Putamen (tissue), 1 donor: Measurements from ENCODE around the gene CSPG4.
"Not testable (repeated sequence)": the region's sequence is repeated elsewhere in the genome, so short reads cannot be mapped to it uniquely, and the experiment has no call there.

Experiments
- DNase-seq: peaks from one replicate; pipeline ENCODE4 v3.0.0-alpha.2; 2016; ENCODE audit warnings: low spot score

Gene CSPG4

DNA sequence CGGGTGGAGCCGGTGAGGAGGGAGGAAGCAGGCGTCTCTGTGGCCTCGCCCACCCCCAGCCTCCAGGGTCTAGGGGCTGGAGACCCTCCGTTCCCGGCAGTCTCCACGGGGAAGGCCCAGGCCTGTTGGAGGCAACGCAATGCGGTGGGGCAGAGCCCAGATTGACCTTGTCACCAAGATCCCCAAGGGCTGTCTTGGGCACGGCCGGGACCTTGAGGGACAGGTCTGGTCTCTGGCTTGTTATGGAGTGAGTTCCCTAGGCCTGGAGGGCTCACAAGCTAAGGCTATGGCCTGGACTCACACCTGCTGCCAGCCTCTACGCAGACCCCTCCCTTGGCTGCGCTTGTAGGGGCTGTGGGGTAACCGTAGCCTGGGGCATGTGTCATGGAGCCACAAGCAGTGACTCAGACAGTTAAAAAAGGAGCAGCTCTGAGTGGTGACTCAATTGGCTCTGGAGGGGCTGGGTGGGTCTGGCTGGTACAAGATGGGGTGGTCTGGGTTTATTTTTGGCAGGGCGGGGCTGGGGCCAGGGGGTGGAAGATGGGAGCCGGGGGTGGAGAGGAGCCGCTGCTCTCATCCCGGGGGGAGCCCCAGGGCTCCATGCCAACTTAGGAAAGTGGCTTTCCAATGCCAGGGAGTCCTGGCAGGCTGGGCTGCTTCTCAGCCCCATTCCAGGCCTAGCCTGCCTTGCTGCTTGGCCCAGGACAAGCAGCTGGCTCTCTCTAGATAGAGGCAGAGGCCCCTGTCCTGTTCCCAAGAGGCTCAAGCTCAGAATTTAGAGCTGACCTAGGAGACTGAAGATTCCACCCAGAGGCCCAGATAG, 9.0 kb downstream of the CSPG4 start:
- not testable (repeated sequence) for DNase-seq

DNA sequence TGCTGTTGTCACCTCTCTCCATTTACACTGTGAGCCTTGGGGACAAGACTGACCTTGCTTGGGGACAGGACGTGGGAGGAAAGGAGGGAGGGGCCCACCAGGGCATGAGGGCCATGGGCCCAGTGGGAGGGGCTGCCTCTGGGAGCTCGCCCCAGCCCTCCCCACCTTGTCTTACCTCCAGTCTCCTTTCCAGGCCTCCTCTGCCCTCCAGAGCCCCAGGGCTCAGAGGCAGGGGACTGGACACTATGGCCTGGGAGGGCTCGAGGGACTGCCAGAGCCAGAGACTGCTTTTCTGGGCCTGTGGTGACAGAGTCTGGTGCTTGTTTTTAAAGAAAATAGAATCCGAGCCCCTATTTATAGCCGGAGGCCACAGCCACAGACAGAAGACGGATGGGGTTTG, 10.2 kb downstream of the CSPG4 start:
- no peak for DNase-seq

DNA sequence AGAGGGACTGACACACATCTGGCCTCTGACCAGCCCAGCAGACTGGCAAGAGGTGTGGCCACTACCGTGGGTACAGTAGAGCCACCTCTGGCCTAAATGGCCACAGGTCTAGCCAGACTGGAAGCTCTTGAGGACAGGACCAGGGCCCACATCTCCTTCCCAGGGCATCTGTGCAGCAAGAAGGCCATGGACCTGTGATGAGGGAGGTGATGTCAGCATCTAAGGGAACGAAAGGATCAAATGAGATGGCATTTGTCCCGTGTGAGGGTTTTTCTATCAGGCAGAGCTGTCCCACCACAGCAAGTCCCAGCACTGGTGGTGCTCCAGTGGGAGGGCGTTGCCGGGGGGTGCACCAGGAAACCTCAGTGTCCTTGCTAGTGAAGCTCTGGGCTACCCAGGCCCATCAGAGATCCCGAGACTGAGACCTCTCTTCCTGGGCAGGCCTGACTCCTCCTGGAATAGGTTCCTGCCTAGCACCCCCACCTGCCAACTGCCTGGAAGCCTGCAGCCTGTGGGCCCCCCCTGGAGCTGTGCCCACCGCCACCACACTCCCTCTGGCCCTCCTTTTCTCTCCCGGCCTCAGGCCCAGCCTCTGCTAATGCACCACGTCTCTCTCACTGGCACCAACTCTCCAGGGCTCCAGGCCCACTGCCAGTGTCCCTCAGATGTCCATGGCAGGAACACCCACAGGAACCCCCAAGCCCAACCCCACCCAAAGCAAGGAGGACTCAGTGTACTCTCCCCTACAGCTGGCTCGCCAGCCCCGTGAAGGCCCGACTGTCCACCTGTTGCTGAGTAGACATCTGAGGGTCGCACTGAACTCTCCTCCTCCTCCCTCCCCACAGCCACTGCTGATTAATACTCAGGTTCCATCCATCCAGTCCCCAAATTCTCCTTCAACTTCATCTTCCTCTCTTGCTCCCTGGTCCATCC, 11.3 kb downstream of the CSPG4 start:
- DNase-seq = not testable (repeated sequence)

DNA sequence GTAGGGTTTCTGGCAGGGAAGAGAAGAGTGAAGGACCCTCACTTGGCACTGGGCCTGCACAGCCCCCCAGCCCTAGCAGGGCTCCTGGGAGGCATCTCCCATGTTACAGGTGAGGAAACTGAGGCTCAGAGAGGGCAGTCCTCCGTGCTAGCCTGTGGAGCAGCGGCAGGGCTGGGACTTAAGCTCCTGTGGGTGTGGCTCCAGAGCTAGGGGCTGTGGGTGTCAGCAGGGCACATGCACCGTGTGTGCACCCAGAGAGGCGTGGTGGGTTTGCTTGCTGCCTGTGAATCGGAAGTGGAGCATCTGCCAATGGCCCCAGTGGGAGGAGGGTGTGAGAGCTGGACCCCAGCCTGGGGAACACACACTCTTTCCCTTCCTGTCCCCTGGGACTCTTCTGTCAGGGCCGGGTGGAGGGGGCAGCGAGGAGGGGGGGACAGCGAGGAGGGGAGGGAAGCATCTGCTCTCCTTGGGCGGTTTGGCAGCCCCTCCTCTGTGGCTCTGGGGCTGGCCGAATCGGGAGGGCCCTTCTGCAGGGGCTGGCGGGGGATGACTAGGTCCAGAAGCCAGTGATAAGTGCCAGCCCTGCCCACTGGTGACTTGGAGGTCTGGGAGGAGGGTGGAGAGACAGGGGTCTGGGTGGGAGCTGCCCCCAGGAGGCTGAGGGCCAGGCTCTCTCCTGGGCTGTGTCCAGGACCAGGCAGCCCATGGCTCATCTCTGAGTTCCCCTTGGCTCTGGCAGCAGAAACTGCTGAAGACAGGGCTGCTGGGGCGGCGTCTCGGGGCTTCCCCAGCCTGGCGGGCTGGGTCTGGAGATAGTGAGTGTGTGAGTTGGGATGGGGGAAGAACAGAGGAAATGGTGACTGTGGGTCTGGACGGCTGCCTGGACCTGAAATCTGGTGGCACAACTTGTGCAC, 12.4 kb downstream of the CSPG4 start:
- not testable (repeated sequence) for DNase-seq

DNA sequence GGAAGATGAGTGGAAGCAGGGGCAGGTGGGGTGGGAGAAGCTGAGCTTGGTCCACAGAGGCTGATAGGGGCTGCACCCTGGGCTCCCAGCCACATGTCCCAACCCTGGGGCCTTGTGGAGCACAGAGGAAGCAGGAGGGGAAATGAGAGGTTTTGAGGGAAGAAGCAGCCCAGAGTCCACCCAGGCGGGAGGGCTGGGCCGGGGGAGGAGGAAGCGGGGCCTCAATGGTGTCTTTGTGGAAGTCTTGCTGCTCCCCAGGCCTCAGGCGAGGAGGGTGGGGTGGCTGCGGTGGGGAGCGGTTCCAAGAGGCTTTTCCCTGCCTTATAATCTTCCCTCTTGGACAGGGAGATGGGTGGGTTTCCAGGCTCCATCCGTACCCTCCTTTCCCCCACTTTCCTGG, 13.1 kb downstream of the CSPG4 start:
- not testable (repeated sequence) for DNase-seq

DNA sequence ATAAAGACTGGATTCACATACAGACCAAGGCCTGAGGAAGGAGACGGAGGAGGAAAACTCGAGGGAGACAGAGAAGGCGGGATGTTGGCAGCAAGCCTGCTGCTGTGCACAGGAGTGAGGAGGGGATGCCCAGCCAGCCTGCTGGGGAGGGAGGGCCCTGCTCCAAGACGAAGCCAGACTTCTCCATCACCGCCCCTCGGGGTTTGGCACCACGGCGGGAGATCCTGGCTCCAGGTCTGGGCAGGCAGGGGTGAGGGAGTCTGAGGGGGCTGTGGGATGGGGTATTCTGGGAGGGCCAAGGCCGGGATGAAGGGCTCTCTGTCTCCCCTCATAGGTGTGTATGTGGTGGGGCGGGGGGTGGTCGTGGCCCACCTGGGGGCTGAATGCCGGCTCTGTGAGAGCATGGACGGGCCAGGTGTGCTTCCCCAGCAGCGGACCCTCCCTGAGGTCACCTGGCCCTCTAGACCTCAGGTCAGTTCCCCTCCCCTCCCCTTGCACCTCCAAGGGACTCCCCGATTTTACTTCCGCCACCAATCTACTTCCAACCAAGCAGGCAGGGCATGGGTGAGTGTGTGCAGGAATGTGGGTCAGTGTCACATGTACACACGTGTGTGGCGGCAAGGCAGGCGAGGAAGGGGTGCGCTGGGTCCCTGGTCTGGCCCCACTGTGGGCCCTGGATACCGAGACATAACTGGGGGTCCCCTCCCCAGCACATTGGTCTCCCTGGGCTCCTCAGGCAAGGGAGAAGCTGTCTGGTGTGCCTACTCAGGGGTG, 14.5 kb downstream of the CSPG4 start:
- DNase-seq = not testable (repeated sequence)

DNA sequence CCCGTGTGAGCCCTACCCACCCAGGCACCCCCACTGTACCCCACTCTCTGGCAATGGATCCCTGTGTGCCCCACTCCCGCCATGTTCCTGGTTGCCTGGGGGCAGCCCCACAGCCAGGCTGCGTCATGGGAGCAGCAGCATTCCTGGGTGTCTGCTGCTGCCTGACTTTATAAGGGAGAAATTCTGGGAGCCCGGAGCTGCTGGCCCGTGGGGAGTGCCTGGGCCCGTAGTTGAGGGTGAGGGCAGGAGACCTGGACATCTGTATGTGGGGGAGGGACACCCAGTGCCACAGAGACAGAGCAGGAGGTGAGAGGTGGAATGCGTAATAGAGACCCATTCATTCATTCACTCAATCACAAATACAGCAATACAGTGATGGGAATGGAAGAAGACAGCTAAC, 15.1 kb downstream of the CSPG4 start:
- no peak for DNase-seq

DNA sequence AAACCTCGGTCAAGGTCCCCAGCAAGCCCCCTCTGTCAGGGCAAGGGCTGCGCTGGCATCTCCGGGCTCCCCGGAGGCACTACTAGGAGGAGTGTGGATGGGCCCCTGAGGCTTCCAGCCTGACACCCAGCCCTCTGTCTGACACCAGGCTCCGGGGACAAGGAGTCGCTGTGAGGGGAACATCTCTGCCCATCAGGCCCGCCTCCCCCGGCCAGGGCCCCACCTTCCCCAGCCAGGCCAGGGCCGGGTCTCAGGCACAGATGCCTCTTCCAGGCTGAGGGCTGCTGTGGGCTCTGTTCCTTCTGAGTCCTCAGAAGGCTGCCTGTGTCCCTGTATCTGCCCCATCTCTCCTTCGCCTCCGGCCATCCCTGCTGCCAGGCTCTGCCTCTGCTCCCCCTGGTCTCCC, 15.8 kb downstream of the CSPG4 start:
- DNase-seq = no peak

DNA sequence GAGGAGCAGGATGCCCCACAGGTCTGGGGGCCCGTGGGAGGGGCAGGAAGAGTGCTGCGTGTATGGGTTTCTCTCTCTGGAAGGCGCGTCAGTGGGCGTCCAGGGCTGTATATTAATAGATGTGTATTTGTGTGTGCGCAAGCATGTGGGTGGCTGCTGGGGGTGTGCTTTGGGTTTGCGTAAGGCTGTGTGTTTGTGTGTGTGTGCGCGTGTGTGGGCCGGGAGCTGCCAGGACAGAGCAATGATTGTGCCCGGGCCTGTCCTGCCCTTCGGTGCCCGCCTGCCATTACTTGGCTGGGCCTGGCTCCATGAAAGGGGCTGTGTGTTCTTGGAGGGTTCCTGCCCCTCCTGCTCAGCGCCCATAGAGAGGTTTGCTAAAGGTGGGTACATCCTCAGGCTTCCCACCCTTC, 16.3 kb downstream of the CSPG4 start:
- no peak for DNase-seq

DNA sequence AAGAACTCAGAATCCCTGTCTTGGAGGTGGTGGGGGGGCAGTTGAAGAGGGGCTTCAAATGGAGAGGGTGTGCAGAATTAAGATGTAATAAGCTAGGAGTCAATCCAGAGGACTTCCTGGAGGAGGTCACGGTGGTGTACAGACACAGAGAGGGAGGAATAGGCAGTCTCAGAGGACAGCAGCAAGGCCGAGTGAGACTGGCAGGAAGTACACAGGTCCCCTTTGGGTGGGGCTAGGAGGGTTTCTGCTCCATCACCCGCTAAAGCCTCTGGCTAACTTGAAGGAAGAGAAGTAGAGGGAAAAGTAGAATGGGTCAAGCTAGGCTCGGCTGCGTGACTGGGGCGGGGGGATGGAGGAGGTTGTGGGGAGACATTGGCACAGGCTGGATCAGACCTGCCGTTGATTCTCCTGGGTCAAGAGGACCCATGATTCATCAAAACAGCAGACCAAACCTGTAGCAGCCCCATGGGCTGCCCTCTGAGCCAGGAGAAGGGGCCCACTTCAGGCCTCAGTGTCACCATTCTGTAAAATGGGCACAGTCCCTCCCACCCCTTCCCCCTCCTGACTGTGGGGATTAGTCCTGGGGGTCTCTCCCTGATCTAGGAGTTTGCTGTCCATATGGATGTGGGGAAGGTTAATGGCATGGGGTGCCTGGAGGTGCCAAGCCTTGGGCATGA, 16.9 kb downstream of the CSPG4 start:
- no peak for DNase-seq

DNA sequence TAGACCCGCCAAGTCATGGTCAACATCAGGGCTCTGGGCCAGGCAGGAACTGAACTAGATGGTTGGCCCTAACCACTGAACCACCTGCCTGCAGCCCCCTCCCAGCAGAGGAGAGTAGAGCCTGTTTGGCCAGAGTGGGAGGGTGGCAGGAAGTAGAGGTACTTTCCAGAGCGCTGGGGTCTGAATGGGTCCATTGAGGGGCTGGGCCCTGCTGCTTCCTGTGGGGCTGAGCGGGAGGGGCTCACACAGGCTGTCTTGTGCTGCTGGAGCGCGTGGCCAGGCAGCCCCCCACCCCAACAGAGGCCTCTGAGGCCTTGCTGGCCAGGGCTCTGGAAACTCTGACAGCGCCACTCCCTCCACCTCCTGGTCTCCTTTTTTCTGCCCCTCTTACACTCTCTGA, 17.4 kb downstream of the CSPG4 start:
- DNase-seq = no peak

DNA sequence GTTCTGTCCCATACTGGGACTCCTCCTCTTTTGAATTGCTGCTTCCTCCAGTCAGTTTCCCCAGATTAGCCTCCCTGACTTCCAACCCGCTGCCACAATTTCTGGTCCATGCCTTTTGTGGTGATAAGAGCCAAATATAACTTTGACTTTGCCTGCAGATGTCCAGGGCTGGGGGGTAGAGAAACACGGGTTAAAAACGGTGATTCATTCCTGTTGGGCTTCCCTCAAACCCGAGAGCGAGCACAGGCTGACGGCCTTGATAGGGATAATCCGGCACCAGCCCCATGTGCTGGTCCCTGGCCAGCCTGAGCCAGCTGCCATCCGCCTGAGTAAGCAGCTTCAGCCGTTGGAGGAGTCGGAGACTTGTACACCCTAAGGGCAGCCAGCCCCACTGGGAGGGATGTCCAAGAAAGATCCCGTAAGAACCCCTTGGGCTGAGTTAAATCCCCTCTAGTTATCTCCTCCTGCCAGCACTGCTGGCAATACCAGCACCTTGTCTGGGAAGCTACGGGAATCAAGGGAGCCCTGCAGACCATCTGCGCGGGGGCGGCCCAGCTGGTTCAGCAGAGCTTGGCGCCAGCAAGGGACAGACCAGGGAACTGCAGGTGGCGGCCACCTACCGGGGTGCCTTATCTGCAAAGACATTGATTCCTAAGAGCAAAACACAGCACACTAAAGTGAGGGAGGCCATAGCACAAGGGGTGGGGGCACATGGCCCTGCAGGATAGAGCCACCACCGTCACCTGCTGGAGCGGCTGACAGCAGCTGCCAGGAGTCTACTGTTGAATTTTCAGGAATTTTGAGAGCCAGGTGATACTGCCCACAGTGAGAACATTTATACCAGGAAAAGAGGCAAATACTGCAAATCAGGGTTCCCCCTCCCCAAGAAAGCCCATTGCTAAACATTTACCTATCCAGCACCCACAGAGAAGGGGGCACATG, 18.1 kb downstream of the CSPG4 start:
- no peak for DNase-seq

DNA sequence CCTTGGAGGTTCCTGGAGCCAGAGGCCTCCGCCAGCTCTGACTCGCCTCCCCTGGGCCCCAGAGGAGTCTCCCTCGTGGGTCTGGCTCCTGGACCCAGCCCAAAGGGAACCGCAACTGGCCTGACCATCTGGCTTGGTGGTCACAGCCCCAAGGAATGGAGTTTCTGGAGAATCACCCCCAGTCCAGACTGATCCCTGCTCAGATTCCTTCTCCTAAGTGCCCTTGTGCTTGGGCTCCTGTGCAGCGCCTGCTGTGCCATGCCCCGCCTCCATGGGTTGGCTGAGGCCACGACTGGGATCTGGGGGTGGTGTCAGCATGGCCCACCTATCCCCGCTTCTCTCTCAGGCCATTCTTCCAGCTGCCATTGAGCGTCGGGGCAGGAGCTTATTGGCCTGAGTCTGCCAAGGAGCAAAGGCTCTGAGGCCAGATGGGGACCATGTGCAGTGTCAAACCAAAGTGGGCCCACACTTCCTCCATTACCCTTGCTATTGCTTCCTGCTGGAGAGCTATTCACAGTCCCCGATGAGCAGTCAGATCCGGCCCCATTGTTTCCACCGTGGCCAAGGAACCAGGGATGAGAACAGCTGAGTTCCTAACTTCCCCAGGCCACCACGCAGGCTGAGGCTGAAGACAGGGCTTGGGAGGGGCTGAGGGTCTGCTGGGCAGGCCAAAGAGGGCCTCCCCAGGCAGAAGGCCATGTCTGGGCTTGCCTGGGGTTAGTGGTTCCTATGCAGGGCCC, 19.0 kb downstream of the CSPG4 start:
- DNase-seq = no peak

DNA sequence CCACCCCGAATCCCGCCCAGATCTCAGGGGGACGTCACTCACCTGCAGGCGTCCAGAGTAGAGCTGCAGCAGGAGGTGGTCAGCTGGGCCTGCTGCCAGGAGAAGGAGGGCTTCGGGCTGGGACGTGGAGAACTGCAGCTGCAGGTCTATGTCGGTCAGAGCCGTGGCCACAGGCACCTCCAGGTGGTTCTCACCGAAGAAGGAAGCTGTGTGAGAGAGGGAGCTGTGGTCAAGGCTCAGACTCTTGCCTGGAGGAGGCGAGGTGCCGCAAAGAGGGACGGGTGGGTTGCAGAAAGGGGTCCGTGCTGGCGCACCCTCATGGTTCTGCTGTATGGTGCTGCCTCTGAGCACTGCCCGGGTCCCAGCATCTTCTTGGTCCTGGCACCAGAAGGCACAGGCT, 19.6 kb downstream of the CSPG4 start:
- DNase-seq = not testable (repeated sequence)

DNA sequence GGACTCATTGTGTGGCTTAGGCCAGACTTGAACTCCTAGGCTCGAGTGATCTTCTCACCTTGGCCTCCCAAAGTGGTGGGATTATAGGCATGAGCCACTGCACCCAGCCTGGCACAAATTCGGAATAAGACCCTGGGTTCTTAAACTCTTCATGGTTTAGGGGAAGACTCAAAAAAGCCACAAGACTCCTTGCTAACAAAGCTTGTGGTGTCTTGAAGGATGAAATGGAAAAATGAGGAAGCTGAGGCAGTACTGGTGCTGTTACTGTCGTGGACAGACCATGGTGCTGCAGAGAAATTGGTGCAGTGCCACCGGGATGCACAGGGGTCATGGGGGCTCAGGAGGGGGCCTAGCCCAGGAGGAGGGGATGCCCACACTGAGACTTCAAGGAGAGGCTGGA, 20.3 kb downstream of the CSPG4 start:
- not testable (repeated sequence) for DNase-seq

DNA sequence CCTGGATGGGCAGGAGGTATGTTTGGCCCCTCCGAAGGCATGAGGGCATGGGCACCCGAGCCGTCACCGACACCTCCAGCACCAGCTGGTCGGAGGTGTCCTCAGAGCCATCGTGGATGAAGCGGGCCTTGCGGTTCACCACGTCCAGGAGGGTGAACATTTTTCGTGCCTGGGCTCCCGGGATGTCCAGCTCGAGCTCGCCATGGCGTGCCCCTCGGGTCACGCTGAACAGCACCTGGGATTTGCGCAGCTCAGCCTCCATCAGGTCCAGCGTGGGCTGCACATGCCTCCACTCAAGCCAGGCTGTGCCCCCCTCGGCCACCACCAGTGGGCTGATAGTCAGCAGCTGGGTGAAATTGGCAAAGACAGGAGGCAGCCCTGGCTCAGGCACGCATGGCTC, 23.2 kb downstream of the CSPG4 start:
- not testable (repeated sequence) for DNase-seq

DNA sequence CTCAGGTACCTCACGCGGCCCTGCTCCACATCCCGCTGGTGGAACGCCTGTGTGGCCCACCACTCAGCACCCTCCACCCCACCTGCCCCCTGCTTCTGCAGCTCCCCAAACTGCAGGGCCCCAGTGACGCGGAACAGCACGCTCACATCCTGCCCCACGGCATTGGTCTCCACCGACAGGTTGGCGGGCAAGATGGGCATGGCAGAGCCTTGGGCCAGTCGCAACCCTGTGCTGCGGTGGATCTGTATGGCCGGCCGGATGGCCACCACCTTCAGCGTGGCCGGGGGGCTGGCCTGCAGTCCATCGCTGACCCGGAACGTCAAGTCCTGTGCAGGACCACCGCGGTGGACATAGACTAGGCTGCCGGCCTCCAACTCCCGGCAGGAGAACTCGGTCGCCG, 23.8 kb downstream of the CSPG4 start:
- DNase-seq = no peak

DNA sequence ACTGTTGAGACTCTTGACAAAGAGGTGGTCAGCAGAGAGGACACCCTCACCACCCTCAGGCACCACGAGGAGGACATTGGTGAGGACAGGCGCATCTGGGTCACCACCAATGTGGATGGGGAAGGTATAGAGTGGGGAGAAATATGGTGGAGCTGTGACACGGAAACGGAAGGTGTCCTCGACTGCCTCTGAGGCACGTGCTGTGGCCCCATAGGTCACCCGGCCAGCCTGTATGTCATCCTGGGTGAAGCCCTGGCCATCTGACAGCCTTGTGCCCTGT, 24.4 kb downstream of the CSPG4 start:
- DNase-seq = no peak
